Natural killer cell (primary cell): Measurements from ENCODE around the gene MAFG. TPM values are rescaled to one million over a fixed set of nuclear protein-coding genes. Genes with fewer than 3 reads are reported as not detected.
A peak's percentile ranks its signal among the peaks of the same experiment; 100 is the strongest.

Experiments
- ATAC-seq, 3 donors: fragments of 150-1000 bp in 2 of 3; fragments of 200-7000 bp in 1 of 3; cut with Tn5 transposase; 1 replicate in 1 of 3; 2 replicates in 2 of 3; pipeline ENCODE4 v1.10.0; 2021; ENCODE audit warnings: mild to moderate bottlenecking in 2 of 3, moderate library complexity in 2 of 3
- DNase-seq, 2 donors: peaks; one replicate each; pipeline versions ENCODE4 v3.0.0 to v3.0.0-alpha.2; 2013 to 2021; ENCODE audit warnings: mixed read lengths in 1 of 2
- H3K27ac ChIP-seq: one replicate; pipeline ENCODE4 v1.5.1; 2013; ENCODE audit warnings: mild to moderate bottlenecking, low read length
- H3K27me3 ChIP-seq: one replicate; pipeline ENCODE4 v1.6.1; 2013; ENCODE audit warnings: low read length; ENCODE audit not compliant: control insufficient read depth, insufficient read depth
- H3K36me3 ChIP-seq: one replicate; pipeline ENCODE4 v1.6.1; 2013; ENCODE audit warnings: low read length; ENCODE audit not compliant: control insufficient read depth, insufficient read depth
- H3K4me1 ChIP-seq: one replicate; pipeline ENCODE4 v1.6.1; 2013; ENCODE audit warnings: low read length; ENCODE audit not compliant: control insufficient read depth, insufficient read depth
- H3K4me3 ChIP-seq: one replicate; pipeline ENCODE4 v1.5.1; 2013; ENCODE audit warnings: low read length
- H3K9me3 ChIP-seq: one replicate; pipeline ENCODE4 v1.6.1; 2013; ENCODE audit warnings: low read length; ENCODE audit not compliant: control insufficient read depth, insufficient read depth
- H3K27ac Mint-ChIP-seq, 2 donors: one replicate each; pipeline ENCODE4 v1.8.0; 2022; ENCODE audit warnings: mild to moderate bottlenecking in 2 of 2, mixed read lengths in 2 of 2, moderate library complexity in 1 of 2
- H3K27me3 Mint-ChIP-seq, 2 donors: one replicate each; pipeline ENCODE4 v1.8.0; 2022; ENCODE audit warnings: low read depth in 2 of 2, mixed read lengths in 2 of 2
- H3K36me3 Mint-ChIP-seq: one replicate; pipeline ENCODE4 v1.8.0; 2022; ENCODE audit warnings: mixed read lengths
- H3K4me1 Mint-ChIP-seq, 2 donors: one replicate each; pipeline ENCODE4 v1.8.0; 2022; ENCODE audit warnings: mixed read lengths in 2 of 2
- H3K4me3 Mint-ChIP-seq: one replicate; pipeline ENCODE4 v1.8.0; 2022; ENCODE audit warnings: mild to moderate bottlenecking, moderate library complexity, mixed read lengths
- H3K9me3 Mint-ChIP-seq, 2 donors: one replicate each; pipeline ENCODE4 v1.8.0; 2022; ENCODE audit warnings: mixed read lengths in 2 of 2
- WGBS: methylation state at CpG from one replicate; pipeline ENCODE4 v1.1.7; 2013; ENCODE audit warnings: missing lambda C conversion rate; ENCODE audit not compliant: insufficient coverage; 5-methylcytosine and 5-hydroxymethylcytosine counted together
- intact Hi-C: fragments of 100-400 bp; cut with micrococcal nuclease; formaldehyde crosslinking; loops from one replicate; pipeline ENCODE4 v1.14.2; 2022
- total RNA-seq, 4 donors: library from RNA; stranded (reverse); fragments of 120-200 nt in 1 of 4; gene quantifications; one replicate each; pipeline versions ENCODE4 v1.2.3 to v1.2.4, GENCODE V29; 2013 to 2022
- TF ChIP-seq, protein P1 (sequence below): fragments of 200-600 bp; IDR thresholded peaks from one replicate; pipeline ENCODE4 v1.8.0; 2022; ENCODE audit warnings: antibody characterized with exemption

MAFG gene
- total RNA-seq, 3 donors from 2014 or later (not counting 1 experiment from before 2014, with no cell fraction given): 11.9 to 14.6 (median 13.2) TPM

GRCh38 chr17:81960130-81960958 is 32.8 kb upstream of the MAFG start:
- Mint-ChIP-seq H3K4me3 (no peak overlapping the region), H3K4me1 (no peaks in the 10 kb centered on the region), H3K36me3 (no peaks in the 10 kb centered on the region), H3K27ac (no peak overlapping the region), H3K9me3 (no peaks in the 10 kb centered on the region), H3K27me3 (peaks cover 24 to 30% of the 10 kb centered on the region in 2 donors)
- Histone ChIP-seq H3K27me3 (peaks cover 25% of the 10 kb centered on the region), H3K36me3 (no peaks in the 10 kb centered on the region), H3K27ac (no peak overlapping the region), H3K9me3 (no peaks in the 10 kb centered on the region), H3K4me3 (peak overlapping the region; percentile 7), H3K4me1 (peaks cover 28% of the 10 kb centered on the region)
- DNase-seq: peak in 1 of 2 donors; percentile 43
- intact Hi-C loops: loop anchor here (5.0 kb wide), 1 partner anchor 77 kb away; the partner anchor contains the start of gene DCXR
- 6% methylated on average over 98 of the region's 98 CpGs for WGBS
- TF ChIP-seq, protein P1, sequence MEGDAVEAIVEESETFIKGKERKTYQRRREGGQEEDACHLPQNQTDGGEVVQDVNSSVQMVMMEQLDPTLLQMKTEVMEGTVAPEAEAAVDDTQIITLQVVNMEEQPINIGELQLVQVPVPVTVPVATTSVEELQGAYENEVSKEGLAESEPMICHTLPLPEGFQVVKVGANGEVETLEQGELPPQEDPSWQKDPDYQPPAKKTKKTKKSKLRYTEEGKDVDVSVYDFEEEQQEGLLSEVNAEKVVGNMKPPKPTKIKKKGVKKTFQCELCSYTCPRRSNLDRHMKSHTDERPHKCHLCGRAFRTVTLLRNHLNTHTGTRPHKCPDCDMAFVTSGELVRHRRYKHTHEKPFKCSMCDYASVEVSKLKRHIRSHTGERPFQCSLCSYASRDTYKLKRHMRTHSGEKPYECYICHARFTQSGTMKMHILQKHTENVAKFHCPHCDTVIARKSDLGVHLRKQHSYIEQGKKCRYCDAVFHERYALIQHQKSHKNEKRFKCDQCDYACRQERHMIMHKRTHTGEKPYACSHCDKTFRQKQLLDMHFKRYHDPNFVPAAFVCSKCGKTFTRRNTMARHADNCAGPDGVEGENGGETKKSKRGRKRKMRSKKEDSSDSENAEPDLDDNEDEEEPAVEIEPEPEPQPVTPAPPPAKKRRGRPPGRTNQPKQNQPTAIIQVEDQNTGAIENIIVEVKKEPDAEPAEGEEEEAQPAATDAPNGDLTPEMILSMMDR: no peak
- no peak for ATAC-seq

DNA sequence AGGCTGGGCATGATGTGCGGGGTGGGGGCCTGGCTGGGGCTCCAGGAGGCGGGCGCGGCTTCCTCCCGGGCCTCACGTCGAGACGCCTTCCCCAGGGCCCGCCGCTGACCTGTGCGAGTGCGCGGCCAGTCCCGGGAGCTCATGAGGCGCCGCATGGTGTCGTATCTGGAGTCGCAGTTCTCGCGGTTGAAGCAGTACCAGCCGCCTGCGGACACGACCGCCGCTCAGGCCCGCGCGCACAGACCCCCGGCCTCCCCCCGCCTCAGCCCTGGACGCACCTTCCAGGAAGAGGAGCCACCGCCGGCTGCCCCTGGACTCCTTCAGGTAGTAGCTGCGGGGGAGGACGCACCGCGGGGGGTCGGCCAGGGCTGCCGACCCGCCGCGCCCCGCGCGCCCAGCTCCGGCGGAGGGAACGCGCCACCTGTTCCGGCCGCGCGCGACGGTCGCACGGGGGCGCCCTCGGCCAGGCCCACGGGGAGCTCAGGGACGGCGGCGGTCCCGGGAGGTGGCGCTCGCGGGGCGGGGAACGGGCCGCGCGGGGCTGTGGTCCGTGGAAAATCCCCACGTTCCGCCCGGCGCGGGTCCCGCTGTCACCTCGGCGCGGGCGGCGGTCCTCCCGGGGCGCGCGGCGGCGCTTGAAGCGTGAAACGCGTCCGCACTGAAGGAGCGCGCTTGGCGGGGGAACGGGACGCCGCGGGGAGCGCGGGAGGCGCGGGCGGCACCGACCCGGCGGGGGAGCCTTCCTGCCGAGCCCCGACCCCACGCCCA is 32.0 kb upstream of the MAFG start:
- WGBS: under 1% methylated on average over 112 of the region's 112 CpGs
- Mint-ChIP-seq H3K36me3 (no peaks in the 10 kb centered on the region), H3K4me3 (peak overlapping the region; percentile 68), H3K9me3 (no peaks in the 10 kb centered on the region), H3K27me3 (peaks cover 19 to 28% of the 10 kb centered on the region in 2 donors), H3K27ac (no peak overlapping the region), H3K4me1 (no peaks in the 10 kb centered on the region)
- intact Hi-C loops: loop anchor here (1.0 to 5.0 kb wide), 2 partner anchors 78 to 195 kb away; partner anchors contain the start of gene DCXR
- peak; percentile 84 to 93 for DNase-seq
- H3K9me3 ChIP-seq: no peaks in the 10 kb centered on the region
- TF ChIP-seq, protein P1: peak; percentile 87
- no peaks in the 10 kb centered on the region for H3K36me3 ChIP-seq
- peaks cover 25% of the 10 kb centered on the region for H3K27me3 ChIP-seq
- H3K4me3 ChIP-seq: peak overlapping the region; percentile 7
- peaks cover 28% of the 10 kb centered on the region for H3K4me1 ChIP-seq
- ATAC-seq: peak; percentile 95 to 96 (median 96)
- no peak overlapping the region for H3K27ac ChIP-seq

DNA sequence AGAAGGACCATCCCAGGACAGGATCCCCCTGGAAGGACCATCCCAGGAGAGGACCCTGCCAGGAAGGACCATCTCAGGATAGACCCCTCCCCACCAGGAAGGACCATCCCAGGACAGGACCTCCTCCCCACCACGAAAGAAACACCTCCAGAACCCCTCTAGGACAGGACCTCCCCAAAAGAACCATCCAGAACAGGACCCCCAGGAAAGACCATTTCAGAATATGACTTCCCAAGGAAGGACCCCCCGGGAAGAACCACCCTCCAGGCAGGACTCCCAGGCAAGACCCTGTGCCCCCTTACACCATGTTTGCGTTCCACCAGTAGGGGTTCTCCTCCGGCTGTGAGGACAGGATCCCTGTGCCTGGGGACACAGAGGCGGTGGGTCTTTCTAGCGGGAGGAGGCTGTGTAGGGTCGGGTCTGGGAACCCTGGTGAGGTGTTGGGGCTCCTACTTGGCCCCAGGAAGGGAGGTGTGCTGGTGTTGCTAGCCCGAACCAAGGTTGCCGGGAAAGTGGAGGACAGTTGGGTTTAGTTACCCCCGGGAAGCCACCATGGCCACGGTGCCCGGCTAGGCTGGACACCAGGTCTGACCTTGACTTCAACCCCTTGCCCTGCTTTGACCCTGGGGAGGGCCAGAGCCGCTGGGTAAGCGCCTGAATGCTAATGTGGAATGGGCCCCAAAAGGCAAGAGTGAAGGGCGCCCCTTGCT is 31.3 kb upstream of the MAFG start:
- no peak overlapping the region for H3K27ac Mint-ChIP-seq
- Histone ChIP-seq H3K27me3 (peaks cover 22% of the 10 kb centered on the region), H3K27ac (no peak overlapping the region), H3K4me3 (no peak overlapping the region), H3K36me3 (no peaks in the 10 kb centered on the region), H3K4me1 (peaks cover 24% of the 10 kb centered on the region), H3K9me3 (no peaks in the 10 kb centered on the region)
- peaks cover 12 to 20% of the 10 kb centered on the region in 2 donors for H3K27me3 Mint-ChIP-seq
- WGBS: 69% methylated on average over 15 of the region's 15 CpGs
- peak overlapping the region; percentile 68 for H3K4me3 Mint-ChIP-seq
- TF ChIP-seq, protein P1: no peak
- intact Hi-C loops: loop anchor here (1.0 kb wide), 1 partner anchor 196 kb away; no protein-coding TSS in a partner anchor
- no peaks in the 10 kb centered on the region for H3K36me3 Mint-ChIP-seq
- ATAC-seq (no peak), DNase-seq (no peak)
- H3K4me1 Mint-ChIP-seq: no peaks in the 10 kb centered on the region
- no peaks in the 10 kb centered on the region for H3K9me3 Mint-ChIP-seq
